Trophoblast cell (in vitro differentiated cells and primary cell): ENCODE measurements around the gene IGFBP2.

ENCODE experiments used
- DNase-seq, 2 donors: peaks; one replicate each; pipeline ENCODE4 v3.0.0-alpha.2; 2016
- H2AFZ ChIP-seq: 2 replicates; pipeline ENCODE4 v1.6.1; 2013; ENCODE audit warnings: low read length, moderate library complexity, mild to moderate bottlenecking; ENCODE audit not compliant: insufficient read depth, poor library complexity
- H2AK5ac ChIP-seq: 2 replicates; pipeline ENCODE4 v1.6.1; 2013; ENCODE audit warnings: mild to moderate bottlenecking, low read length
- H2BK120ac ChIP-seq: 2 replicates; pipeline ENCODE4 v1.6.1; 2013; ENCODE audit warnings: low read length, mild to moderate bottlenecking, moderate library complexity; ENCODE audit not compliant: insufficient read depth, poor library complexity
- H2BK12ac ChIP-seq: 2 replicates; pipeline ENCODE4 v1.6.1; 2013; ENCODE audit warnings: mild to moderate bottlenecking, low read length, moderate library complexity
- H2BK5ac ChIP-seq: 2 replicates; pipeline ENCODE4 v1.6.1; 2013; ENCODE audit warnings: low read length, low read depth, moderate library complexity, mild to moderate bottlenecking; ENCODE audit not compliant: poor library complexity
- H3K14ac ChIP-seq: 2 replicates; pipeline ENCODE4 v1.6.1; 2013; ENCODE audit warnings: mild to moderate bottlenecking, low read length
- H3K18ac ChIP-seq: 2 replicates; pipeline ENCODE4 v1.6.1; 2013; ENCODE audit warnings: mild to moderate bottlenecking, low read length
- H3K23ac ChIP-seq: 2 replicates; pipeline ENCODE4 v1.6.1; 2013; ENCODE audit warnings: low read length
- H3K27ac ChIP-seq: 2 replicates; pipeline ENCODE4 v1.5.1; 2013; ENCODE audit warnings: low read depth, mild to moderate bottlenecking, inconsistent platforms, low read length, moderate library complexity
- H3K27me3 ChIP-seq: 2 replicates; pipeline ENCODE4 v1.6.1; 2013; ENCODE audit warnings: inconsistent platforms, mild to moderate bottlenecking, low read length, moderate library complexity; ENCODE audit not compliant: insufficient read depth
- H3K36me3 ChIP-seq, 2 experiments: 1 replicate in 1 of 2; 2 replicates in 1 of 2; pipeline ENCODE4 v1.6.1; 2013; ENCODE audit warnings: low read length in 2 of 2, mild to moderate bottlenecking in 2 of 2, moderate library complexity in 1 of 2; ENCODE audit not compliant: insufficient read depth in 2 of 2, control insufficient read depth in 1 of 2
- H3K4ac ChIP-seq: 2 replicates; pipeline ENCODE4 v1.6.1; 2013; ENCODE audit warnings: low read depth, mild to moderate bottlenecking, low read length, moderate library complexity
- H3K4me1 ChIP-seq, 2 experiments: 1 replicate in 1 of 2; 2 replicates in 1 of 2; pipeline ENCODE4 v1.6.1; 2013; ENCODE audit warnings: low read length in 2 of 2, mild to moderate bottlenecking in 2 of 2, moderate library complexity in 1 of 2; ENCODE audit not compliant: insufficient read depth in 2 of 2, control insufficient read depth in 1 of 2
- H3K4me2 ChIP-seq: 2 replicates; pipeline ENCODE4 v1.6.1; 2013; ENCODE audit warnings: inconsistent platforms, mild to moderate bottlenecking, low read length, moderate library complexity
- H3K4me3 ChIP-seq: 2 replicates; pipeline ENCODE4 v1.5.1; 2013; ENCODE audit warnings: mild to moderate bottlenecking, low read depth, low read length, inconsistent platforms
- H3K79me1 ChIP-seq: one replicate; pipeline ENCODE4 v1.6.1; 2013; ENCODE audit warnings: low read length
- H3K79me2 ChIP-seq: 2 replicates; pipeline ENCODE4 v1.6.1; 2013; ENCODE audit warnings: low read length, mild to moderate bottlenecking; ENCODE audit not compliant: control insufficient read depth, insufficient read depth, poor library complexity
- H3K9ac ChIP-seq: 2 replicates; pipeline ENCODE4 v1.6.1; 2013; ENCODE audit warnings: mild to moderate bottlenecking, low read length
- H3K9me3 ChIP-seq: 2 replicates; pipeline ENCODE4 v1.6.1; 2013; ENCODE audit warnings: low read depth, mild to moderate bottlenecking, control low read depth, inconsistent platforms, low read length; ENCODE audit not compliant: insufficient read depth
- H4K12ac ChIP-seq: 2 replicates; pipeline ENCODE4 v1.6.1; 2013; ENCODE audit warnings: low read depth, mild to moderate bottlenecking, low read length, moderate library complexity
- H4K8ac ChIP-seq: 2 replicates; pipeline ENCODE4 v1.6.1; 2013; ENCODE audit warnings: low read depth, mild to moderate bottlenecking, low read length, moderate library complexity
- H4K91ac ChIP-seq: one replicate; pipeline ENCODE4 v1.6.1; 2013; ENCODE audit warnings: low read depth, mild to moderate bottlenecking, low read length, moderate library complexity
- WGBS: extraction: QIAGEN DNeasy Blood & Tissue Kit; methylation state at CpG from one replicate; pipeline ENCODE4 v1.1.7; 2013; ENCODE audit warnings: missing lambda C conversion rate; ENCODE audit not compliant: insufficient read length, insufficient coverage; ENCODE audit errors: extremely low coverage; 5-methylcytosine and 5-hydroxymethylcytosine counted together

IGFBP2 gene

DNA sequence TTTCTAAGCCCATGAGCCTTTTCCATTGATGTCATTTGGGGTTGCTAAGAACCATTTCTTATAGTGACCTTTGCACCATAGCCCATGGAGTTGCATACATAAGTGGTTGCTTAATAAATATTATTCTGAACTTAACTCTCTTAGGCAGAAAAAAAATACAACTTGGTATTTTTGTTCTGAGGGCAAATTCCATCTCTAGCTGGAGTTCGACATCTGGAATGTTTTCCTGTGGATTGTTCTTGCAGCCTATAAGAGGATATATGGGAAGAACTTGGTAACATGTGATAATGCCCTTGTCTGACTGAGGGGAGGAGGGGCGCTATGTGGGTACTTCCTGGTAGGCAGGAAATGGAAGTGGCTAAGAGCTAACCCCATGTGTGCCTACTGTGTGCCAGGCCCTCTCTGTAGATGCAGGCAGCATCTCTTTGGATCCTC is 20.7 kb downstream of the IGFBP2 start:
- Histone ChIP-seq H3K4me2 (no peak overlapping the region), H4K91ac (no peak overlapping the region)

DNA sequence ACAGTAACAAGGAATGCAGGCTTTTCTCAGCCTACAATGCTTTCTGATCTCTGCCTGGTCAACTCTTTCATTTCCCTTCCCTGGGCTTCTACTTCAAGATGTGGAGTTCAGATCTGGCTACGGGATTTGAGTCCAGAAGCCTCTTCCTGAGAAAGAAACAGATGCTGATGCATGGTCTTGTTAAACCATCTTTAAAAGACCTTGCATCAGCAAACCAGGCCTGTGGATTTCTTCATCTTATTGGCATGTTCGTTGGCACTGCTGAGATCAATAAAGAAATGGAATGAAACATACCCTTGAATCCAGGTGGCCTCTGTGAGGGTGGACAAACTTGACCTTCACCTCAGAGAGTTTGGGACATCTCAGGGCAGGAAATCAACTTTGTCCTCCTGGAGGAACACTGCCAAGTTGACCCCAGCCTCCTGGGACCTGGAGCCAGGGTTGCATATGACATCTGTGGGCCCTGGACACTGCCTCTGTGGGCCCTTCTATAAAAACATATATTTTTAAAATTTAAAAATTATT is 21.4 kb downstream of the IGFBP2 start:
- Histone ChIP-seq H4K12ac (no peak overlapping the region), H3K14ac (no peak overlapping the region), H3K4ac (no peak overlapping the region)

More for the DNA sequence above, 20.7 kb downstream of the IGFBP2 start:
- Histone ChIP-seq H2AFZ (no peak overlapping the region), H3K9me3 (no peaks in the 10 kb centered on the region), H3K79me1 (peaks cover 2% of the 10 kb centered on the region), H3K14ac (no peak overlapping the region), H3K27ac (no peak overlapping the region), H3K23ac (no peak overlapping the region), H3K4me1 (peaks cover 20 to 31% of the 10 kb centered on the region in 2 experiments), H3K9ac (no peak overlapping the region), H2BK120ac (no peak overlapping the region), H3K4ac (no peak overlapping the region), H3K36me3 (peaks cover 18 to 19% of the 10 kb centered on the region in 2 experiments), H3K27me3 (no peaks in the 10 kb centered on the region), H4K8ac (no peak overlapping the region), H2BK5ac (no peak overlapping the region), H2AK5ac (no peak overlapping the region), H3K4me3 (no peak overlapping the region), H3K79me2 (no peaks in the 10 kb centered on the region), H2BK12ac (no peak overlapping the region), H4K12ac (no peak overlapping the region), H3K18ac (no peak overlapping the region)
- no CpG with 5 or more reads among the region's 2 CpGs for WGBS
- peak; percentile 10 to 80 for DNase-seq

DNA sequence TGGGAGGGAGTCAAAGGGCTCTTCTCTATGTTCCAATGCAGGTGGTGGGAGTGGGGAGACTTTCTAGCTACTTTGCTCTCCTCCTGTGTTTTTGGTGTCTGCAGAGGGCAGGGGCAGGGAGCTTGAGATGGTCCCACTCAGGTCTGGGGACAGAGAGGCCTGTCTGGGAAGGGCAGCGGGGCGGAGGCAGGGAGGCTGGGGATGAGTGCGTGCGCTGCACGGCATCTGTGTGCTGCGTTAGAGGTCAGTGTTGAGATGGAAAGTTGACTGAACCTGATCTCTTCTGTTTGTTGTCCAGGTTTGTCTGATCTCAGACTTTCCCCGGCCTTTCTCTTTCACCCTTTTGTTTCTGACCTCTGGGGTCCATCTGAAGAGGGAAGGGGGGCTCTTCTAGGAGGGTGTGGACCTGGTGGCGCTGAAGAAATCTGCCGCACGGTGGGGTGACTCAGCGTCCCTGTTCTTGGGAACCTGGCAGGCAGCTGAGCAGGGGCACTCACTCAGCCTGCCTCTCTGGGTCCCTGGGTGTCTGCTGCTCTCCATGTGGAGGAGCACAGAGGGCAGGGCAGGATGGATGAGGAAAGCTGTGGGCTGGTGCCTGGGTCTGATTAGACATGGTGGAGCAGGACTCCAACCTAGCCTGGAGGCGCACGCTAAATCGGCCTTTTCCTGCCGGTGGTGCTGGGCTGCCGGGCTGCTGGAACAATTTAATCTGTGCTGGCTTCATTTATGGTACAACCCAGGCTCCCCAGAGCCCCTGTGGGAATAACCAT is 24.1 kb downstream of the IGFBP2 start:
- Histone ChIP-seq H3K23ac (no peak overlapping the region), H2AFZ (no peak overlapping the region), H3K18ac (peak overlapping the region; percentile 36), H2BK120ac (no peak overlapping the region), H4K12ac (no peak overlapping the region), H3K4me2 (no peak overlapping the region), H3K36me3 (peaks cover 38 to 45% of the 10 kb centered on the region in 2 experiments), H3K27me3 (no peaks in the 10 kb centered on the region), H3K9me3 (peaks cover 2% of the 10 kb centered on the region), H3K4me1 (peaks cover 10 to 16% of the 10 kb centered on the region in 2 experiments), H3K4ac (no peak overlapping the region), H3K27ac (no peak overlapping the region), H3K14ac (peak overlapping the region; percentile 17), H3K79me1 (peaks cover 2% of the 10 kb centered on the region), H3K79me2 (no peaks in the 10 kb centered on the region), H4K91ac (no peak overlapping the region), H3K4me3 (no peak overlapping the region), H2BK5ac (no peak overlapping the region), H2BK12ac (peak overlapping the region; percentile 18), H3K9ac (no peak overlapping the region), H2AK5ac (no peak overlapping the region), H4K8ac (no peak overlapping the region)
- DNase-seq, result no peak
- no CpG with 5 or more reads among the region's 16 CpGs for WGBS

More for the DNA sequence above, 21.4 kb downstream of the IGFBP2 start:
- H2BK120ac ChIP-seq, result no peak overlapping the region
- no peak for DNase-seq
- no peak overlapping the region for H2BK5ac ChIP-seq
- no peak overlapping the region for H3K27ac ChIP-seq
- no peaks in the 10 kb centered on the region for H3K79me2 ChIP-seq
- WGBS, result no CpG with 5 or more reads among the region's 2 CpGs
- no peak overlapping the region for H2AFZ ChIP-seq
- no peak overlapping the region for H2AK5ac ChIP-seq
- H3K9ac ChIP-seq, result no peak overlapping the region
- H3K18ac ChIP-seq, result no peak overlapping the region
- H3K4me3 ChIP-seq, result no peak overlapping the region
- H3K4me2 ChIP-seq, result no peak overlapping the region
- H4K91ac ChIP-seq, result no peak overlapping the region
- H3K79me1 ChIP-seq, result peaks cover 2% of the 10 kb centered on the region
- H3K9me3 ChIP-seq, result no peaks in the 10 kb centered on the region
- no peak overlapping the region for H4K8ac ChIP-seq
- no peak overlapping the region for H2BK12ac ChIP-seq
- H3K23ac ChIP-seq, result no peak overlapping the region
- peaks cover 20 to 29% of the 10 kb centered on the region in 2 experiments for H3K4me1 ChIP-seq
- peaks cover 21 to 23% of the 10 kb centered on the region in 2 experiments for H3K36me3 ChIP-seq
- no peaks in the 10 kb centered on the region for H3K27me3 ChIP-seq

- H3K23ac ChIP-seq, result no peak overlapping the region
- H3K4me1 ChIP-seq, result peaks cover 10 to 11% of the 10 kb centered on the region in 2 experiments
- H3K14ac ChIP-seq, result no peak overlapping the region
- no peaks in the 10 kb centered on the region for H3K79me2 ChIP-seq
- no peak overlapping the region for H3K9ac ChIP-seq
- no peak overlapping the region for H3K27ac ChIP-seq
- DNase-seq, result no peak
- peaks cover 2% of the 10 kb centered on the region for H3K9me3 ChIP-seq
- no peak overlapping the region for H4K8ac ChIP-seq
- no peak overlapping the region for H4K91ac ChIP-seq
- H3K79me1 ChIP-seq, result peaks cover 2% of the 10 kb centered on the region
- H3K4me3 ChIP-seq, result no peak overlapping the region
- H2BK5ac ChIP-seq, result no peak overlapping the region
- no peak overlapping the region for H4K12ac ChIP-seq
- no CpG with 5 or more reads among the region's 7 CpGs for WGBS
- H2BK120ac ChIP-seq, result no peak overlapping the region
- H3K4ac ChIP-seq, result no peak overlapping the region
- no peak overlapping the region for H2BK12ac ChIP-seq
- H3K4me2 ChIP-seq, result no peak overlapping the region
- H3K27me3 ChIP-seq, result no peaks in the 10 kb centered on the region
- H3K18ac ChIP-seq, result peak overlapping the region; percentile 24
- H2AK5ac ChIP-seq, result no peak overlapping the region
- H3K36me3 ChIP-seq, result peaks cover 39 to 48% of the 10 kb centered on the region in 2 experiments
- no peak overlapping the region for H2AFZ ChIP-seq
Measured at GRCh38 chr2:216657980-216658379, 24.8 kb downstream of the IGFBP2 start.
